Natural killer cell treated with Interleukin-12 subunit alpha and Interleukin-12 subunit beta and Interleukin-15 and Interleukin-18, amount 100 ng/mL, for 72 hours (primary cell): ENCODE results near the gene BTN3A1. TPM values are rescaled to one million over a fixed set of nuclear protein-coding genes. Genes with fewer than 3 reads are reported as not detected.

ENCODE experiments used
- total RNA-seq, 2 donors: library from RNA; stranded (reverse); gene quantifications; one replicate each; pipeline ENCODE4 v1.2.3, GENCODE V29; 2022

The BTN3A1 gene
- total RNA-seq, 2 donors from 2014 or later = 53.6 to 80.6 TPM

Other genes with a start within 250 kb of the BTN3A1 start
- gene BTN3A2, start 37.1 kb upstream of the BTN3A1 start, total RNA-seq = 100 to 1,000 TPM; 107 to 133 TPM
- 10 to 100 TPM; 24.6 to 31.8 TPM for gene BTN2A2, start 19.2 kb upstream of the BTN3A1 start, total RNA-seq
- gene BTN3A3, start 38.2 kb downstream of the BTN3A1 start, total RNA-seq = 10 to 100 TPM; 42.9 to 54.1 TPM
- gene BTN2A1, start 55.7 kb downstream of the BTN3A1 start, total RNA-seq = 10 to 100 TPM; 41.2 to 47.4 TPM
- not detected for gene BTN1A1, start 98.0 kb downstream of the BTN3A1 start, total RNA-seq
- gene HMGN4, start 136.1 kb downstream of the BTN3A1 start, total RNA-seq = 10 to 100 TPM; 79.8 to 91.9 TPM
- 10 to 100 TPM; 26.1 to 29.5 TPM for gene ABT1, start 194.7 kb downstream of the BTN3A1 start, total RNA-seq